Dendritic cell treated with granulocyte-macrophage colony-stimulating factor and Interleukin-4, amounts not matched to agents 40 ng/mL and 50 ng/mL, for 4 days (primary cell): ENCODE results near the gene TSBP1.
"Not testable (repeated sequence)": the region's sequence is repeated elsewhere in the genome, so short reads cannot be mapped to it uniquely, and the experiment has no call there.

Experiments used
- H3K27ac Mint-ChIP-seq: one replicate; pipeline ENCODE4 v1.8.0; 2022; ENCODE audit warnings: mild to moderate bottlenecking, mixed read lengths
- H3K27me3 Mint-ChIP-seq: one replicate; pipeline ENCODE4 v1.8.0; 2022; ENCODE audit warnings: mild to moderate bottlenecking, mixed read lengths
- H3K36me3 Mint-ChIP-seq: one replicate; pipeline ENCODE4 v1.8.0; 2022; ENCODE audit warnings: low read depth, mixed read lengths
- H3K4me1 Mint-ChIP-seq: one replicate; pipeline ENCODE4 v1.8.0; 2022; ENCODE audit warnings: low read depth, mixed read lengths
- H3K4me3 Mint-ChIP-seq: one replicate; pipeline ENCODE4 v1.8.0; 2022; ENCODE audit warnings: mild to moderate bottlenecking, moderate library complexity, mixed read lengths
- H3K9me3 Mint-ChIP-seq: one replicate; pipeline ENCODE4 v1.8.0; 2022; ENCODE audit warnings: mixed read lengths
- intact Hi-C: fragments of 100-400 bp; cut with micrococcal nuclease; formaldehyde crosslinking; loops from one replicate; pipeline ENCODE4 v1.15.0; 2022

TSBP1 gene

DNA sequence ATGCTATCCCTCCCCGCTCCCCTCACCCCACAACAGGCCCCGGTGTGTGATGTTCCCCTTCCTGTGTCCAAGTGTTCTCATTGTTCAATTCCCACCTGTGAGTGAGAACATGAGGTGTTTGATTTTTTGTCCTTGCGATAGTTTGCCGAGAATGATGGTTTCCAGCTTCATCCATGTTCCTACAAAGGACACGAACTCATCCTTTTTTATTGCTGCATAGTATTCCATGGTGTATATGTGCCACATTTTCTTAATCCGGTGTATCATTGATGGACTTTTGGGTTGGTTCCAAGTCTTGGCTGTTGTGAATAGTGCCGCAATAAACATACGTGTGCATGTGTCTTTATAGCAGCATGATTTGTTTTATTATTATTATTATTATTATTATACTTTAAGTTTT lies 13.2 kb downstream of the TSBP1 start:
- H3K27ac Mint-ChIP-seq, H3K36me3 Mint-ChIP-seq, H3K9me3 Mint-ChIP-seq, H3K4me3 Mint-ChIP-seq, H3K4me1 Mint-ChIP-seq, intact Hi-C loops, H3K27me3 Mint-ChIP-seq: not testable (repeated sequence)

DNA sequence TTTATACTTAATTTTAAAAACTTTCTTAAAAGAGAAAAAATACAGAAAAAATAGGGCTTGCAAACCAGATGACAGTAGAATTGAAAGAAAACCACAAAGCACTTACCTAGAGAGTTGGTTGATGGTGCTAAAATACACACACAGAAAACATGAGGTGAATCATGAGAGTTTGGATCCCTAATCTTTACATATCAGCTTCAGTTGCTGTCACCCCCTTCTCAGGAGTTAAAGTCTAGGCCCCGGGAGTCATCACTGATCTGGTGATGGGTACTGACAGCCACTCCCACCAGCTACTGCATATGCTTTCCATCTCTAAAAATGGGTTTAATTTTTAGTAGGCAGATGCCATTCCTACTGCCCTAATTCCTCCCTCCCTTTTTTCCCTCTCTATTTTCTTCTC lies 16.7 kb downstream of the TSBP1 start:
- Mint-ChIP-seq H3K4me1 (no peaks in the 10 kb centered on the region), H3K9me3 (no peaks in the 10 kb centered on the region), H3K36me3 (no peaks in the 10 kb centered on the region), H3K4me3 (no peak overlapping the region), H3K27ac (no peak overlapping the region), H3K27me3 (peaks cover 6% of the 10 kb centered on the region)
- intact Hi-C loops: no loop called here

DNA sequence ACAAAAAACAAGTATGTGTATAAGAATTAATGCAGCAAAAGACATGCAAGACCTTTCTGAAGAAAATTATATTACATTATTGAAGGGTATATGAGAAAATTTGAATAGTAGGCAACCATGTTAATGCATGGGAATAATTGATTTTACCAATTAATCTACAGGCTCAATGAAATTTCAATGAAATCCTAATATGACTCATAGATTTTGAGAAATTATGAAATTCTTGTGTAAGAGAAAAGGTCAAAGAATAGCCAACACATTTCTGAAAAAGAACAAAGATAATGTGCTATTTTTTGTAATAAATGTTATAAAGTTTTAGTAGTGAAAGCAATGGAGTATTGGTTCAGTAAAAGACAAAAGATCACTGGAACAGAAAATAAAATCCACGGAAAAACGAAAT lies 18.4 kb downstream of the TSBP1 start:
- H3K4me1 Mint-ChIP-seq: no peaks in the 10 kb centered on the region
- no peaks in the 10 kb centered on the region for H3K36me3 Mint-ChIP-seq
- intact Hi-C loops: no loop called here
- no peaks in the 10 kb centered on the region for H3K9me3 Mint-ChIP-seq
- H3K4me3 Mint-ChIP-seq: no peak overlapping the region
- H3K27ac Mint-ChIP-seq: no peak overlapping the region
- H3K27me3 Mint-ChIP-seq: peaks cover 8% of the 10 kb centered on the region

DNA sequence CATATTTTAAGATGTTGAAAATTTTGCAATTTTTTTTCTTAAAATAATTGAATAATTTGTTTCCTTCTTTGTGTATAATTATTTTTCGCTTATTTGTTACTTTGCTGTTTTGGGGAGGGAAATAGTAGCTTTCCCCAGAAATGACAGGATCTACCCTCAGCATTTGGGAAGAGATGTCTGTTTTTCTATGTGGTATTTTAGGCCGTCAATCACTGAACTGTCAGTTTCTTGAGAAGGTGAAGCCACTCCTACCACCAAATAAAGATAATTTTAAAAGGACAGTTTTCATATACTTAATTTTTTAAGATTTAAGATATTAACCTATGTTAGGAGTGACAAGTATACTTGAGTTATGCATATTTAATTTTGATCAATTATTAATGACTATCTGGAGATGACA lies 31.5 kb downstream of the TSBP1 start:
- Mint-ChIP-seq H3K4me3 (no peak overlapping the region), H3K9me3 (no peaks in the 10 kb centered on the region), H3K27me3 (peaks cover 7% of the 10 kb centered on the region), H3K27ac (no peak overlapping the region), H3K4me1 (peaks cover 5% of the 10 kb centered on the region), H3K36me3 (no peaks in the 10 kb centered on the region)
- intact Hi-C loops: no loop called here

DNA sequence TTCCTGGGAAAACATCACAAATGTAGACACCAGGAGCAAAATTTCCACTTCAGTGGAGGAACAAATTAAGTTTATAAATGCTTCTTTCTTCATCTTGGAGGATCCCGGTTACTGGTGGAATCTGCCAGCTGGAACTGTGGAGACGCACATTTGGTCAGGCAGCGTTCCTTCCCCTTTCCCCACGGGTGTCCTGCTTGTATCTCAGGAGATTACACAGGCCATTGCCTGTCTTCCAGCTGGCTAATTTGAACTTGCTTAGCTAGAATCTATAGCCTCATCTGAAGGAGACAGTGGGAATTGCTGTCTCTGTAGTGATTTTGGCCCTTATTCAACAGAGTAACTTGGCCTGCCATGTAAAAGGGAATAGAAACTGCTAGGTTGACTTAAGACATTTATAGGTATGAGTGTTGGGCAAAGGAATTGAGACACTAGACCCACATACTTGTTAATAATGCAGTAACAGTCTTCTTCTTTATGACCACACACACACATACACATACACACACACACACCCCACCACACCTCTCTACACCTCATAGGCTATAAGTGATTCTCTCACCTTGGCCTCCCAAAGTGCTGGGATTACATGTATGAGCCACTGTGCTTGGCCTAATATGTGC lies 34.4 kb downstream of the TSBP1 start:
- Mint-ChIP-seq H3K27ac (no peak overlapping the region), H3K4me1 (no peaks in the 10 kb centered on the region), H3K9me3 (no peaks in the 10 kb centered on the region), H3K27me3 (peaks cover 4% of the 10 kb centered on the region), H3K36me3 (no peaks in the 10 kb centered on the region), H3K4me3 (no peak overlapping the region)
- intact Hi-C loops: no loop called here

DNA sequence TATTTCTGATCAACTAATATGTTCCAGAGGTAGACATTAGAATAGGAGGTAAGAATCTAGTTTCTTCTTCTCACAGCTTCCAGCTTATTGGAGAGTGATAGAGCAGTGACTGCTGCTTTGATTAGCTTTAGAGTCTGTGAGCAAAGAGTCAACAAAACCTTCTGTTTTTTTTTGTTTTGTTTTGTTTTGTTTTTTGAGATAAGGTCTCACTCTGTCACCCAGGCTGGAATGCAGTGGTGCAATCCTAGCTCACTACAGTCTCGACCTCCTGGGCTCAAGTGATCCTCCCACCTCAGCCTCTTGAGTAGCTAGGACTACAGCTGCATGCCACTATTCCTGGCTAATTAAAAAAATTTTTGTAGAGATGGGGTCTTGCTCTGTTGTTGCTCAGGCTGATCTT lies 39.3 kb downstream of the TSBP1 start:
- H3K9me3 Mint-ChIP-seq: no peaks in the 10 kb centered on the region
- H3K27me3 Mint-ChIP-seq: no peaks in the 10 kb centered on the region
- H3K4me1 Mint-ChIP-seq: peaks cover 10% of the 10 kb centered on the region
- intact Hi-C loops: no loop called here
- H3K4me3 Mint-ChIP-seq: no peak overlapping the region
- H3K27ac Mint-ChIP-seq: no peak overlapping the region
- no peaks in the 10 kb centered on the region for H3K36me3 Mint-ChIP-seq

DNA sequence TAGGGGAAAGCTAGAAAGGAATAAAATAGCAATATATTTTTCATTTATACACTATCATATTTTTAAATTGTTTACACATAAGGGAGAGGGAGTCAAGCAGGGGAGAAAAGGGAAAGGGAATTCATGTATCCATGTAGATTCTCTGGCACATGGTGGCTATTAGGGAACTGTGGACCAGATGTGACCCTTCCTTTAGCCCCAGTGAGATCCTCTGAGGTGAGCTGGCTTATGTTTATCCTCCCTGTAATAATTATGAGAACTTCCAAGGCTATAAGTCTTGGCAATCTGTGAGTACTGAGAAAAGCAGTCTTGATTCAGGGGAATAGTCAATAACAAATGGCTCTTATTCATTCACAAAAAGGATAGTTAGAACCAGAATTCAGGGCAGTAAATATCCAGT lies 42.6 kb downstream of the TSBP1 start:
- Mint-ChIP-seq H3K36me3 (no peaks in the 10 kb centered on the region), H3K9me3 (no peaks in the 10 kb centered on the region), H3K4me3 (no peak overlapping the region), H3K27ac (no peak overlapping the region), H3K4me1 (peaks cover 29% of the 10 kb centered on the region), H3K27me3 (peaks cover 6% of the 10 kb centered on the region)
- intact Hi-C loops: no loop called here

DNA sequence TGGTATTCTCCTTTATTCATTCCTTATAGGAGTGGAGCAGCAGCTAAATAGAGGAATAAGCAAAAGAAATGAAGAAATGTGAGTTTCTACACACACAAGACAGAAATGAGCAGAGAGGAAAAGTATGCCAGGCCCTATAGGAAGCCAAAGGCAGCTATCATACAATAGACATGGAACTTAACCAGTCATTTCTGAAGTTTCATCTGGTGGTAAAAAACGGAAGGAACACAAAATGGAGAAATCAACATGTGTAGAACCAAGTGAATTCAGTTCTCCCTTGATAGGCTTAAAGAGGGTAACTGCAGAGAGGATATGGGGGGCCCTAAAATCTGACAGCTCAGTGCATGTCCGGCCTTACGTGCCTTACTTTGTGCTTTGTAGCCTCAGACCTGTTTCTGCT lies 44.6 kb downstream of the TSBP1 start:
- Mint-ChIP-seq H3K9me3 (no peaks in the 10 kb centered on the region), H3K27ac (peak overlapping the region; percentile 44), H3K27me3 (peaks cover 10% of the 10 kb centered on the region), H3K4me1 (peaks cover 29% of the 10 kb centered on the region), H3K4me3 (no peak overlapping the region), H3K36me3 (no peaks in the 10 kb centered on the region)
- intact Hi-C loops: no loop called here

DNA sequence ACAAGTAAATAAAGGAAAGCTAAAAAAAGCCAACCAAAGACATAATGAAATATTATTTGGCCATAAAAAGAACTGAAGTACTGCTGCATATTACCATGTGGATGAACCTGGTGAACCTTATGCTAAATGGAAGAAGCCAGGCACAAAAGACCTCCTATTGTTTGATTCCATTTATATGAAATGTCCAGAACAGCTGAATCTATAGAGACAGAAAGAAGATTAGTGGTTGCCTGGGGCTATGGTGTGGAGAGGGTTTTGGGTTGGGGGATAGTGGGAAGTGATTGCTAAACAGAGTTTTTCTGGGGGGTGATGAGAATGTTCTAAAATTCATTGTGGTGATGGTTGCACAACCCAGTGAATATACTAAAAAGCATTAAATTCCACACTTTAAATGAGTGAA lies 53.2 kb downstream of the TSBP1 start:
- Mint-ChIP-seq H3K27ac (no peak overlapping the region), H3K9me3 (no peaks in the 10 kb centered on the region), H3K27me3 (peaks cover 9% of the 10 kb centered on the region)

DNA sequence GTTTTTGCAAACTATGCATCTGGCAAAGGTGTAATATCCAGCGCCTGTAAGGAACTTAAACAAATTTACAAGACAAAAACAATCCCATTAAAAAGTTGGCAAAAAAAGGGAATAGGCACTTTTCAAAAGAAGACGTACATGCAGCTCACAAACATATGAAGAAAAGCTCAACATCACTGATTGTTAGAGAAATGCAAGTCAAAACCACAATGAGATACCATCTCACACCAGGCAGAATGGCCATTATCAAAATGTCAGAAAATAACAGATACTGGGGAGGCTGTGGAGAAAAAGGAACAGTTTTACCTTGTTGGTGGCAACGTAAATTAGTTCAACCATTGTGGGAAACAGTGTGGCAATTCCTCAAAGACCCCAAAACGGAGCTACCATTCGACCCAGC lies 54.2 kb downstream of the TSBP1 start:
- Mint-ChIP-seq H3K4me1 (no peaks in the 10 kb centered on the region), H3K36me3 (no peaks in the 10 kb centered on the region), H3K27me3 (peaks cover 7% of the 10 kb centered on the region), H3K27ac (no peak overlapping the region), H3K9me3 (no peaks in the 10 kb centered on the region), H3K4me3 (no peak overlapping the region)
- intact Hi-C loops: no loop called here

More for the DNA sequence above, 53.2 kb downstream of the TSBP1 start:
- intact Hi-C loops: no loop called here
- H3K4me3 Mint-ChIP-seq: no peak overlapping the region
- H3K36me3 Mint-ChIP-seq: no peaks in the 10 kb centered on the region
- H3K4me1 Mint-ChIP-seq: no peaks in the 10 kb centered on the region

DNA sequence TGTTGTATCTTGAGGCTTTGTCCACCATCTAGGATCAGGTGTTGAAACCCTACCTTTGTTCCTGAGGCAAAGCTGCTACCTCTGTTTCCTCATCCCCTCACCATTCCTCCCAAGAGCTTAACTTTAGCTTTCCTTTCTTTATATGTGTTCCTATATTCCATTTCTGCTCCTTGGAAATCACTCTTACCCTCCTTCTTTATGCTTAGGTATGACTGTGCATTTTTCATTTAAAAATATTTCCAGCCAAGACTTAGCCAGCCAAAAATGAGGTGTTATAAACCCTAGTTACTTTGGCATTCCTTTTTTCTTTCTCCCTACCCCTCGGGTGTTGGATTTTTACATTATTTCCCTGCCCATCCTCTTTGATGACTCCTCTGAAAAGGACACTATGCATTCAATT lies 57.7 kb downstream of the TSBP1 start:
- Mint-ChIP-seq H3K4me1 (no peaks in the 10 kb centered on the region), H3K4me3 (no peak overlapping the region), H3K36me3 (no peaks in the 10 kb centered on the region), H3K27ac (no peak overlapping the region), H3K9me3 (no peaks in the 10 kb centered on the region), H3K27me3 (peaks cover 13% of the 10 kb centered on the region)
- intact Hi-C loops: no loop called here

DNA sequence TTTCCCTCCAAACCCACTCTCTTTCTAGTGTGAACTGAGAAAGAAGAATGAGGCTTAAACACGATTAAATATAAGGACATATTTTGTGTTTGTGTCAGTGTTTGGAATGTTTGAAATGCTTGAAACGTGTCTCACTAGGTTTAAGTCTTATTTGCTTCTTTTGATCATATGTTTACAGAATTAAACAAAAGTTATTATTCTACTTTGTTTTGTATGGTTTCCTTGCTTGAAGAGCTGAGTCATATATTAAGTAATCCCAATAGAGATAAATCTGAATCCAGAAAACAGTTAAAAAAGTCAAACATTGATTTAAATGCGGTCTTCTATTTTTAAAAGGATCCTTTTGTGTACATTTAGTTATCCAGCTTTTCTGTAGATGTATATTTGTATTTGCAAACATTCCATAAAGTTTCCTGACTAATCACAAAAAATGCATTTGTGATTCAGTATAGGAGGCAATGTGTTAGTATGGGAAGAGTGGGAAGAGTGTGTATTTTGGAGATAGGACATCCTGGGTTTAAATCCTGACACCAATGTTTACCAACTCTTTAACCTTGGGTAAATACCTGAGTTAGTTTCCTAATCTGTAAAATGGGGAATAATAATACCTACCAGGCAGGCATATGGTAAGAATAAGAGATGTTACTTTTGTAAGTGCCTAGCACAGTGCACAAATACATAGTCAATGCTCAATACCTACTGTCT lies 72.9 kb downstream of the TSBP1 start:
- H3K36me3 Mint-ChIP-seq: no peaks in the 10 kb centered on the region
- no peak overlapping the region for H3K27ac Mint-ChIP-seq
- intact Hi-C loops: no loop called here
- H3K9me3 Mint-ChIP-seq: peaks cover 2% of the 10 kb centered on the region
- H3K4me3 Mint-ChIP-seq: no peak overlapping the region
- H3K4me1 Mint-ChIP-seq: peaks cover 2% of the 10 kb centered on the region
- peaks cover 10% of the 10 kb centered on the region for H3K27me3 Mint-ChIP-seq

DNA sequence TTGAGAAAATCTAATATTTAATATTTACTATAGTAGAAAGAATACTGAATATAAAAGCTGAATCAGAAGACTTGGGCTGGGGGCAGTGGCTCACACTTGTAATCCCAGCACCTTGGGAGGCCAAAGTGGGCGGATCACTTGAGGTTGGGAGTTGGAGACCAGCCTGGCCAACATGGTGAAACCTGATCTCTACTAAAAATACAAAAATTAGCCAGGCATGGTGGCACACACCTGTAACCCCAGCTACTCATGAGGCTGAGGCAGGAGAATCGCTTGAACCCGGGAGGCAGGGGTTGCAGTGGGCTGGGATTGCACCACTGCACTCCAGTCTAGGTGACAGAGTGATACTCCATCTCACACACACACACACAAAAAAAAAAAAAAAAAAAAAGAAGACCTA lies 76.7 kb downstream of the TSBP1 start:
- not testable (repeated sequence) for H3K4me3 Mint-ChIP-seq, H3K36me3 Mint-ChIP-seq, H3K27ac Mint-ChIP-seq, H3K9me3 Mint-ChIP-seq
- Mint-ChIP-seq H3K27me3 (peaks cover 18% of the 10 kb centered on the region), H3K4me1 (peaks cover 29% of the 10 kb centered on the region)
- intact Hi-C loops: loop anchor here (5.0 kb wide), 1 partner anchor 43 kb away; no protein-coding TSS in a partner anchor

DNA sequence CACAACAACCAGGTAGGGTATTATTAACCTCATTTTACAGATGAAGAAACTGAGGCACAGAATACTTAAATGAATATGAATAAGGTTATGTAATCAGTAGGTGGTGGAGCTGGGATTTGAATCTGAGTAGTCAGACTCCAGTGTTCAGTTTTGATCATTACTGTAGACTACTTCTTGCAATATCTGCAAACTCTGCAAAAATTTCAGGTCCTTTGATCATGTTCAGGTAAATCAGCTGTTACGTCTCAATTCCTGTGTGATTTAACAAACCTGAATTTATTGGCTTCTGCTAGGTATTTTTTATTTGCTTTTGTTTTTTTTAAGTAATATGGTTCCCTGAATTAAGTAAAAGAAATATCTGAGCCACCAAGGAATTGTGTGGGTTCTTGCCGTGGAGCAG lies 77.1 kb downstream of the TSBP1 start:
- Mint-ChIP-seq H3K9me3 (peaks cover 8% of the 10 kb centered on the region), H3K27me3 (peaks cover 18% of the 10 kb centered on the region), H3K4me3 (no peak overlapping the region), H3K36me3 (no peaks in the 10 kb centered on the region), H3K4me1 (peaks cover 29% of the 10 kb centered on the region), H3K27ac (no peak overlapping the region)
- intact Hi-C loops: loop anchor here (5.0 kb wide), 1 partner anchor 42 kb away; no protein-coding TSS in a partner anchor

DNA sequence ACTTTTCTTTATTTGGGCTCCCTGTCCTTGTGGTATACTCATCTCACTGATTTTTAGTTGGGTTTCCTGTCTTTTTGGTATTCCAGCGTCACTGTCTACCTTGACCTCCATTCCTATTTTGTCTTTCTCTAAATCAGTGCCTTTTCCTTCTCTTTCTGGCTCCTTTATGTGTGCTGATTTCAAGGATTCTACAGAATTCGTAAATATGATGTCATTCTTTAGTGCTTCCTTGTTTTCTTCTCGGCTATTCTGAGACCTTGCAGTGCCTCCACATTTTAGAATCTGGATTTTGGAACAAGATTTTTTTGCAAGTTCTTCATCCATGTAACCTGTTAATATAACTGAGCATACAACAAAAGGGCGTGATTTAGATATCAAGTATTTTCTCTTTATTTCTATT lies 78.0 kb downstream of the TSBP1 start:
- H3K4me3 Mint-ChIP-seq: no peak overlapping the region
- peaks cover 29% of the 10 kb centered on the region for H3K4me1 Mint-ChIP-seq

More for the DNA sequence above, 78.0 kb downstream of the TSBP1 start:
- intact Hi-C loops: loop anchor here (5.0 kb wide), 1 partner anchor 41 kb away; no protein-coding TSS in a partner anchor
- H3K36me3 Mint-ChIP-seq: no peaks in the 10 kb centered on the region
- peak overlapping the region; percentile 36 for H3K27ac Mint-ChIP-seq
- H3K9me3 Mint-ChIP-seq: peaks cover 8% of the 10 kb centered on the region
- H3K27me3 Mint-ChIP-seq: peaks cover 18% of the 10 kb centered on the region
